Measurements from ENCODE around the gene GALNT8.

DNA sequence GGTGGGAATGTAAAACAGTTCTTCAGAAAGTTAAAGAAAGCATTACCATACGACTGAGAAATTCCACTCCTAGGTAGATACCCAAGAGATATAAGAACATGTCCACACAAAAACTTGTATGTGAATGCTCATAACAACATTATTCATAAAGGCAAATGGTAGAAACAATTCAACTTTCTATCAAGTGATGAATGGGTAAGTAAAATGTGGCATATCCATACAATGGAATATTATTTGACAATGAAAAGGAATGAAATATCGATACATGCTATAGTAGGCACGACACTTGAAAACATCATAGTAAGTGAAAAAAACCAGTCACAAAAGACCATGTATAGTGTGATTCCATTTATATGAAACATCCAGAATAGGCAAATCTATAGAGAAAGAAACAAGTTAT is 71.3 kb downstream of the GALNT8 start:
- no peak for TF ChIP-seq CTCF (IDR thresholded peaks at IDR 0.05; ENCODE audit: low read depth, low read length, poor library complexity, severe bottlenecking)
- no peak for TF ChIP-seq EZH2phosphoT487 (IDR thresholded peaks at IDR 0.05; ENCODE audit: borderline replicate concordance, low read length)
